ENCODE results near the gene MMP24.
"Not testable (repeated sequence)": the region's sequence is repeated elsewhere in the genome, so short reads cannot be mapped to it uniquely, and the experiment has no call there.

Gene MMP24

GRCh38 chr20:35226126-35226883 lies at the start of gene MMP24:
MMP24 (plus strand) TSS chr20:35226690; CDS start chr20:35226739, 49 bp downstream.
- POLR2A ChIA-PET (ENCODE audit: low non-redundant PET): no interaction called here
- TF ChIP-seq, protein P1, sequence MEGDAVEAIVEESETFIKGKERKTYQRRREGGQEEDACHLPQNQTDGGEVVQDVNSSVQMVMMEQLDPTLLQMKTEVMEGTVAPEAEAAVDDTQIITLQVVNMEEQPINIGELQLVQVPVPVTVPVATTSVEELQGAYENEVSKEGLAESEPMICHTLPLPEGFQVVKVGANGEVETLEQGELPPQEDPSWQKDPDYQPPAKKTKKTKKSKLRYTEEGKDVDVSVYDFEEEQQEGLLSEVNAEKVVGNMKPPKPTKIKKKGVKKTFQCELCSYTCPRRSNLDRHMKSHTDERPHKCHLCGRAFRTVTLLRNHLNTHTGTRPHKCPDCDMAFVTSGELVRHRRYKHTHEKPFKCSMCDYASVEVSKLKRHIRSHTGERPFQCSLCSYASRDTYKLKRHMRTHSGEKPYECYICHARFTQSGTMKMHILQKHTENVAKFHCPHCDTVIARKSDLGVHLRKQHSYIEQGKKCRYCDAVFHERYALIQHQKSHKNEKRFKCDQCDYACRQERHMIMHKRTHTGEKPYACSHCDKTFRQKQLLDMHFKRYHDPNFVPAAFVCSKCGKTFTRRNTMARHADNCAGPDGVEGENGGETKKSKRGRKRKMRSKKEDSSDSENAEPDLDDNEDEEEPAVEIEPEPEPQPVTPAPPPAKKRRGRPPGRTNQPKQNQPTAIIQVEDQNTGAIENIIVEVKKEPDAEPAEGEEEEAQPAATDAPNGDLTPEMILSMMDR (conservative IDR thresholded peaks at IDR 0.05; ENCODE audit: low read depth): no peak

DNA sequence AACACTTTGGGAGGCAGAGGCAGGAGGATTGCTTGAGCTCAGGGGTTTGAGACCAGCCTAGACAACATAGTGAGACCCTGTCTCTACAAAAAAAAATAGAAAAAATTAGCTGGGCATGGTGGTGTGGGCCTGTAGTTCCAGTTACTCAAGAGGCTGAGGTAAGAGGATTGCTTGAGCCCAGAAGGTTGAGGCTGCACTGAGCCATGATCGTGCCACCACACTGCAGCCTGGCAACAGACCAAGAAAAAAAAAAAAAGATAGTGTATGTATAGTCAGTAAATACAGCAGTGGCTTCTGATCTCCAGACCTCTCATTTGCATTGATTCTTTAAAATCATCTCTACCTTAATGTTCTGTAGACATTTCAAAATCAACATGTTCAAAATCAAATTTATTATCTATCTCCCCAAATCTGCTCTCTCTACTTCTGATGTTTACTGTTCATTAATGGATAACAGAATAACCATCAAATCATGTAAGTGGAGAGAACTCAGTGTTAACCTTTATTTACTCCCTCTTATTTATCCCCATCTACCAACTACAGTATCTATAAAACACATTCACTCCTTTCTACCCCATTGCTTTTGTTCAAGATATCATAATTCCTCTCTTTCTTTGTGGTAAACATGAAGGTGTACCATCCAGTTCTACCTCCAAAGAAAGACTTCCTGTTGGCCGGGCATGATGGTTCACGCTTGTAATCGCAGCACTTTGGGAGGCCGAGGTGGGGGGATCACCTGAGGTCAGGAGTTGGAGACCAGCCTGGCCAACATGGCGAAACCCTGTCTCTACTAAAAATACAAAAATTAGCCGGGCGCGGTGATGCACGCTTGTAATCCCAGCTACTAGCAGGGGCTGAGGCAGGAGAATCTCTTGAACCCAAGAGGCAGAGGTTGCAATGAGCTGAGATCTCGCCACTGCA lies 46.9 kb upstream of the MMP24 start:
- TF ChIP-seq, protein P1 (conservative IDR thresholded peaks at IDR 0.05; ENCODE audit: low read depth): no peak
- no peak overlapping the region for H3K27ac ChIP-seq
- POLR2A ChIA-PET (ENCODE audit: low non-redundant PET): interaction anchor here (0.7 kb wide), 1 partner anchor 123 kb away, joined by 3 read pairs; no protein-coding TSS in a partner anchor
- CTCF ChIA-PET: no interaction called here
- DNase-seq (ENCODE audit: low spot score): no peak

More at GRCh38 chr20:35226126-35226883, at the start of gene MMP24:
- DNase-seq (ENCODE audit: low spot score): no peak
- CTCF ChIA-PET: interaction anchor here (0.5 to 1.0 kb wide), 5 partner anchors 9 to 1529 kb away, joined by 3 read pairs; no protein-coding TSS in a partner anchor
- H3K27ac ChIP-seq: no peak within 1 kb of the TSS

DNA sequence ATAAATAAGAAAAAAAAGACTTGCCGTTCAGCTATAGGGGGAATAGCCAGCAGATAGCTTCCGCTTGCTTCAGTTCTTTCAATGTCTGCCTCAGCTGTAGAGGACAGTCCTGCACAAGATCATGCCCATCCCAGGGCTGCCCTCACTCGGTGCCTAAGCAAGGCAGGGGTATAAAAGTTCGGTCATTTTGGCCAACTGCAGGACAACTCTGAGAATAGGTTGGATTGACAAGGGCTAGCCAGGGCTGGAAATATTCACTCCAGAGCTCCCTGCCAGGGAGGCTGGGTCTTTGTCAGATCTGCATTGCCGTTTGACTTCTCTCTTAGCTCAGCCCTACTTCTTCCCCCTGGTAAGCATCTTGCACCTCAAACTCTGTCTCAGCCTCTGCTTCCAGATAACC lies 46.2 kb upstream of the MMP24 start:
- ChIA-PET CTCF (no interaction called here), POLR2A (ENCODE audit: low non-redundant PET) (no interaction called here)
- DNase-seq (ENCODE audit: low spot score): no peak
- TF ChIP-seq, protein P1 (conservative IDR thresholded peaks at IDR 0.05; ENCODE audit: low read depth): no peak
- H3K27ac ChIP-seq: no peak overlapping the region

DNA sequence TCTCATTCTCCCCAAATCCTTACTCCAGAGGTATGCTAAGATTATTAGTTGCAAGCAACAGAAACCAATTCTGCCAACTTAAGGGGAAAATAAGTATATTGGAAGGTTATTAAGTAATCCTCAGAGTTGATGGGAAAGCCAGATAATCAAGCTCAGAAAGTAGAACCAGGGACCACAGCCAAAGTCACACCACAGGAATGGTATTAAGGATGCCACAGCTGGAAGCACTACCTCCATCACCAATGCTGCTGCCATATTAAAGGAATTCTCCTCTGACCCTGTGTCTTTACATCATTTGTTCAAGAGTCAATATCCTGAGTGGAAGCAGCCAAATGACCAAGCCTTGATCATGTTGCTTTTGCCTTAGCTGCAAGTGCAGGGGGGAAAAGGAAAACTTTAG lies 44.8 kb upstream of the MMP24 start:
- CTCF ChIA-PET: interaction anchor here (0.7 kb wide), 1 partner anchor 37 kb away, joined by 3 read pairs; no protein-coding TSS in a partner anchor
- POLR2A ChIA-PET (ENCODE audit: low non-redundant PET): no interaction called here
- no peak for DNase-seq (ENCODE audit: low spot score)
- H3K27ac ChIP-seq: no peak overlapping the region
- TF ChIP-seq, protein P1 (conservative IDR thresholded peaks at IDR 0.05; ENCODE audit: low read depth): no peak

- CTCF ChIA-PET: interaction anchor here (1.5 kb wide), 1 partner anchor 117 kb away, joined by 4 read pairs; no protein-coding TSS in a partner anchor
- POLR2A ChIA-PET (ENCODE audit: low non-redundant PET); DNase-seq (ENCODE audit: low spot score); H3K27ac ChIP-seq: not testable (repeated sequence)
These were observed 39.7 kb upstream of the MMP24 start for GRCh38 chr20:35186691-35187289.

DNA sequence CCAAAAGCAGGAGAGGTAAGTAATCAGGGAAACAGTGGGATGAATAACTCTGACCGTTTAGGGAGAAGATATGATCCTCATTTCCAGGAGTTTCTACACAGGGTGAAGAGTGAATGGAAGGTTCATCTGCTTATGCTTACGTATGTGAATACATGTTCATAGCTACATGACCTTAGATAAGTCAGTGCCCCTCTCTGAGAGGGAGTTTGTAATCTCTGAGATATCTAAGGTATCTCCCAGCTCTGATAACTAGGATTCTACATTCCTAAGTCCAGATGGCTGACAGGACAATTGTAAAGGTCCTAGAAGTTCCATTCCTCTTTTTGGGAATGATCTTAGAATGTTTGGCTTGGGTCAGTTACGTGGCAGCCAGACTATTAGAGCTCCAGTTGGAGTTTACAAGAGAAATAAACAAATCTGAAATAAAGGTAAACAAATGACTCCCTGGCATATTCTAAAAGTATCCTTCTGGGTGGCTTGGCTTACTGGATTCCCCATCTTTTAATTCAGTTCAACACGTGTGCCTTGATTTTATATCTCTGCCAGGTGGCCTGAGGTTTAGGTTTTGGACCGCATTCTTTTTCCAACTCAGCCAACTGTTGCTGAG lies 38.8 kb upstream of the MMP24 start:
- CTCF ChIA-PET: interaction anchor here (0.5 to 1.5 kb wide), 5 partner anchors 43 to 459 kb away, joined by 3 to 6 read pairs (median 3); no protein-coding TSS in a partner anchor
- no peak for DNase-seq (ENCODE audit: low spot score)
- no peak overlapping the region for H3K27ac ChIP-seq
- POLR2A ChIA-PET (ENCODE audit: low non-redundant PET): interaction anchor here (0.6 kb wide), 1 partner anchor 9 kb away, joined by 13 read pairs; no protein-coding TSS in a partner anchor
- TF ChIP-seq, protein P1 (conservative IDR thresholded peaks at IDR 0.05; ENCODE audit: low read depth): no peak

- H3K27ac ChIP-seq; POLR2A ChIA-PET (ENCODE audit: low non-redundant PET); DNase-seq (ENCODE audit: low spot score); CTCF ChIA-PET: not testable (repeated sequence)
These were observed 37.3 kb upstream of the MMP24 start for GRCh38 chr20:35189223-35189622.

Data from RWPE1 (cell line).